Smooth muscle cell (in vitro differentiated cells): ENCODE measurements around the gene ABCB9. TPM values are rescaled to one million over a fixed set of nuclear protein-coding genes. Genes with fewer than 3 reads are reported as not detected.
A peak's percentile ranks its signal among the peaks of the same experiment; 100 is the strongest.

Source experiments
- DNase-seq: peaks from one replicate; lab custom pipeline; 2025; ENCODE audit not compliant: unreplicated experiment; lab: John Stamatoyannopoulos, UW
- H2AFZ ChIP-seq: fragments of 200-600 bp; sonication (generic); 2 replicates; pipeline ENCODE4 v1.6.0; 2016; ENCODE audit warnings: antibody characterized with exemption, low read depth, mild to moderate bottlenecking
- H3F3A ChIP-seq: fragments of 200-600 bp; sonication (generic); 2 replicates; pipeline ENCODE4 v1.6.0; 2017; ENCODE audit warnings: antibody characterized with exemption, low read depth
- H3K27ac ChIP-seq: fragments of 200-600 bp; sonication (generic); 2 replicates; pipeline ENCODE4 v1.5.1; 2016; ENCODE audit warnings: low read depth, mild to moderate bottlenecking
- H3K27me3 ChIP-seq: fragments of 200-600 bp; sonication (generic); 2 replicates; pipeline ENCODE4 v1.6.1; 2016; ENCODE audit warnings: low read depth, mild to moderate bottlenecking
- H3K36me3 ChIP-seq: fragments of 200-600 bp; sonication (generic); 2 replicates; pipeline ENCODE4 v1.5.1; 2016; ENCODE audit warnings: low read depth
- H3K4me1 ChIP-seq: fragments of 200-600 bp; sonication (generic); 2 replicates; pipeline ENCODE4 v1.5.1; 2016; ENCODE audit warnings: low read depth
- H3K4me2 ChIP-seq: fragments of 200-600 bp; sonication (generic); 2 replicates; pipeline ENCODE4 v1.6.0; 2016; ENCODE audit warnings: mild to moderate bottlenecking
- H3K4me3 ChIP-seq: fragments of 200-600 bp; sonication (generic); 2 replicates; pipeline ENCODE4 v1.5.1; 2016; ENCODE audit warnings: mild to moderate bottlenecking
- H3K79me2 ChIP-seq: fragments of 200-600 bp; sonication (generic); 2 replicates; pipeline ENCODE4 v1.6.0; 2016; ENCODE audit warnings: low read depth, mild to moderate bottlenecking
- H3K9ac ChIP-seq: fragments of 200-600 bp; sonication (generic); 2 replicates; pipeline ENCODE4 v1.6.0; 2016; ENCODE audit warnings: low read depth
- H3K9me3 ChIP-seq: fragments of 200-600 bp; sonication (generic); replicated peaks from 2 replicates; pipeline ENCODE4 v1.5.1; 2016; ENCODE audit warnings: low read depth
- H4K20me1 ChIP-seq: fragments of 200-600 bp; sonication (generic); 2 replicates; pipeline ENCODE4 v1.6.0; 2016; ENCODE audit warnings: low read depth
- CTCF ChIP-seq: fragments of 200-600 bp; sonication (generic); IDR thresholded peaks from 2 replicates; pipeline ENCODE4 v1.5.1; 2017; ENCODE audit warnings: borderline replicate concordance, mild to moderate bottlenecking, antibody characterized with exemption; ENCODE audit not compliant: insufficient read depth, poor library complexity, severe bottlenecking
- WGBS: methylation state at CpG from one replicate; pipeline ENCODE4 v1.1.7; 2016; ENCODE audit warnings: low lambda C conversion rate; 5-methylcytosine and 5-hydroxymethylcytosine counted together
- polyA plus RNA-seq: library from polyadenylated mRNA; unstranded; fragments of >200 nt; fragmentation: Nextera tagmentation; extraction: Ambion mirVana; gene quantifications from 2 replicates; pipeline ENCODE4 v1.2.1, GENCODE V29; 2016
- total RNA-seq: library from RNA; depleted of rRNA; stranded (reverse); fragments of >200 nt; gene quantifications from 2 replicates; pipeline ENCODE4 v1.2.3, GENCODE V29; 2014

Gene ABCB9
- total and polyA plus RNA-seq, 2 experiments from 2014 or later: 8.0 to 8.2 TPM

- Histone ChIP-seq H3K36me3 (no peaks in the 10 kb centered on the region), H3K27ac (peak overlapping the region; percentile 95), H3K27me3 (no peaks in the 10 kb centered on the region), H3K9ac (peak overlapping the region; percentile 77), H3F3A (peaks cover 37% of the 10 kb centered on the region), H3K9me3 (no peaks in the 10 kb centered on the region), H3K79me2 (peaks cover 81% of the 10 kb centered on the region), H4K20me1 (peaks cover 98% of the 10 kb centered on the region), H2AFZ (no peak overlapping the region), H3K4me3 (no peak overlapping the region), H3K4me2 (peak overlapping the region; percentile 58), H3K4me1 (peaks cover 46% of the 10 kb centered on the region)
- no peak for DNase-seq
- WGBS: 15% methylated on average over 10 of the region's 10 CpGs
- no peak for TF ChIP-seq CTCF
These were observed 79.1 kb downstream of the ABCB9 start for GRCh38 chr12:122886851-122887818.

GRCh38 chr12:122886161-122886560, 80.1 kb downstream of the ABCB9 start:
- H3K27ac ChIP-seq: peak overlapping the region; percentile 95
- peak overlapping the region; percentile 58 for H3K4me2 ChIP-seq
- WGBS: 77% methylated on average over 8 of the region's 8 CpGs

GRCh38 chr12:122884860-122885259, 81.4 kb downstream of the ABCB9 start:
- Histone ChIP-seq H3K9me3 (no peaks in the 10 kb centered on the region), H3K9ac (no peak overlapping the region), H3K27ac (peak overlapping the region; percentile 43), H3K36me3 (no peaks in the 10 kb centered on the region), H3K4me2 (no peak overlapping the region), H4K20me1 (peaks cover 98% of the 10 kb centered on the region), H3K4me3 (no peak overlapping the region), H2AFZ (no peak overlapping the region), H3K27me3 (no peaks in the 10 kb centered on the region), H3K4me1 (peaks cover 41% of the 10 kb centered on the region), H3F3A (peaks cover 27% of the 10 kb centered on the region), H3K79me2 (peaks cover 81% of the 10 kb centered on the region)
- TF ChIP-seq CTCF: no peak
- DNase-seq: no peak
- 78% methylated on average over 4 of the region's 4 CpGs for WGBS

More at GRCh38 chr12:122886161-122886560, 80.1 kb downstream of the ABCB9 start:
- peaks cover 98% of the 10 kb centered on the region for H4K20me1 ChIP-seq
- H2AFZ ChIP-seq: no peak overlapping the region
- H3K27me3 ChIP-seq: no peaks in the 10 kb centered on the region
- peaks cover 37% of the 10 kb centered on the region for H3K4me1 ChIP-seq
- no peak overlapping the region for H3K4me3 ChIP-seq
- DNase-seq: no peak
- TF ChIP-seq CTCF: no peak
- peaks cover 29% of the 10 kb centered on the region for H3F3A ChIP-seq
- no peaks in the 10 kb centered on the region for H3K36me3 ChIP-seq
- no peaks in the 10 kb centered on the region for H3K9me3 ChIP-seq
- peaks cover 88% of the 10 kb centered on the region for H3K79me2 ChIP-seq
- peak overlapping the region; percentile 77 for H3K9ac ChIP-seq
